ENCODE measurements around the gene MANSC1.

MANSC1 gene

GRCh38 chr12:12349711-12350665 lies at the start of gene MANSC1:
TSS of gene MANSC1 (minus strand) at chr12:12350242. CDS start at chr12:12343314, 6,928 bp downstream.
- DNase-seq (ENCODE audit: low spot score): peak; percentile 85

GRCh38 chr12:12399161-12399560 lies 49.1 kb upstream of the MANSC1 start:
- no peak for DNase-seq (ENCODE audit: low spot score)

DNA sequence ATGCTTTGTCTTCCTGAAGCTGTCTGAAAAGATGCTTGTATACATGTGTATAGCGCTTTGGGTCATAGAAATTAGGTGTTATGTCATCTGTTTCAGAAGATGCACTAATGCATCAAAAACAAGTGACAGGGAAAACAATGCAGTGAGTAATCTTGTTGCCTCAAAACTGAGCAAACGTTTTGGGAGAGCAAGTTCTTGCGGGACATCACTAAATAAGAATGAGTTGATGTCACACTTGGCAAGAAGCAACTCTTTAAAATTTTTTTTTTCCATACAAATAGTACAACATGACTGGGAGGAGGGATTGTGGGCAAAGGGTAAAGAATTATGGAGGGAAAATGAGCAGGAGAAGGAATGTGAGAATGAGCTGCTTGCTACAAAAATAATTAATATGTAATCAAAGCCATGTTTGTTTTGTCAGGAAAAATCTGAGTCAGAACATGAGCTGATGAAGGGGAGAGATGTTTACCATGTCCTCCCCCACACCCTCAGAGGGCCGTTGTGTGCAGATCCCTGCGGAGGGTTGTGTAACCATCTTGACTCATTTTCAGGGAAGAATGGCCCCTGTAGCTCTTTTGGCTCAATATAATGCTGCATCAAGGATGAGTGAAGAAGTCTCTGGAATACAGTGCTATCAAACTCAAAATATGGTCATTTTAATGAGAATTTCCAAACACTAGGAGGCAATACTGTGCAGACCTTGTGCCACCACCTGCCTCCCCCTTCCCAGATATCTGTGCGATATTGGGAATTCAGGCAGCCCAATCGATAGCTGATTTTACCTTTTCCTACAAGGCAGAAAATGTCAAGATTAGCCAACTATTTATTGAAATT lies 48.2 kb upstream of the MANSC1 start:
- DNase-seq (ENCODE audit: low spot score): no peak

DNA sequence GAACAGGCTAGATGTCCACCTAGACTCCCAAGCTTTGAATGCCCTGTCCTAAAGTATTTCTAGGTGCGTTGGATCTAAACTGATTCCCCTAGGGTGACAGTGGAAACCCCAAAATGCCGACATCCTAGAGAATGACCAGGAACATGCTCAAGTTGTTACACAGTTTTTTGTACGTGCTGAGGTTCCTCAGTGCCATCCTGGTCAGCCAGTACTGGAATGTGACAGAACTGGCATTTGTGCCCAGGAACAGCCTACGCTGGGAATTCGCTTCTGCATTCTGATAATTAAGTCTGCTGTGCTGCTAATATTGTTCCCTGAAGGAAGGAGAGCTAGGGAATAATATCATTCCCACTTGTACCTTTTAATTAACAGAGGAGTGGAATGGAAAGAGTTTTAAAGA lies 47.1 kb upstream of the MANSC1 start:
- DNase-seq (ENCODE audit: low spot score): no peak

DNA sequence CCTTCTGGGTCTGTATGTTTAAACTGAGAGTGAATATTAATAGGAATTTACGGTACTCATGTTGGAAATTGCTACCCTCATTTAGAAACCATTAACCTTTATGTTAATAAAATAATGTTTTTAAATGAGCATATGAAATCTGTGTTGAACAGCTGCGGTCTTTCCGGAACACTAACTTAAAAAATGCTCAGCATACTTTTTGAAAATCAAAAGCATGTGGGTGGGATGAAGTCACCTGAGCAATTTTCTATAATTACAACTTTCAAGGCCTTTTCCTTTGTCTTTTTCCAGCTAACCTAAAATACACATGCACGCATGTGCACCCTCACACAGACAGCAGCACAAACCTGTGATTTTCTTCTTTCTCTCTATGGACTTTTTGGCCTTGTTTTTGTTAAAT lies 46.7 kb upstream of the MANSC1 start:
- no peak for DNase-seq (ENCODE audit: low spot score)

- DNase-seq (ENCODE audit: low spot score): no peak
These were observed 43.1 kb upstream of the MANSC1 start for GRCh38 chr12:12393171-12393570.

DNA sequence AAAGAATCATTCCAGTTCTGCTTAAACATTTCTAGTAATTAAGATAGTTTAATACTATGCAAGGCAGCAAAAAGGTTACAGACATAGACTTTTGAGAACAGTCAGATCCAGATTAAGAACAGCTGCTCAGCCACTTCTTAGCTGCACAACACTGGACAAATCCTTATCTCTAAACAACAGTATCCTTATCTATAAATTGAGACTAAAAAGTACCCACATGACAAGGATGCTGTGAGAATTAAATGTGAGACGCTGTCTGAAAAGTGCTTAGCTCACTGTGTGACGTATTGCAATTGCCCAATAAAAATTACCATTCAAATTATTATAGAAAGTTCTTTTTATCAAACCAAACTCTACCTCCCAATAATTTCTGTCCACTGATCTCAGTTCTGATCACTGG lies 42.4 kb upstream of the MANSC1 start:
- DNase-seq (ENCODE audit: low spot score): no peak

DNA sequence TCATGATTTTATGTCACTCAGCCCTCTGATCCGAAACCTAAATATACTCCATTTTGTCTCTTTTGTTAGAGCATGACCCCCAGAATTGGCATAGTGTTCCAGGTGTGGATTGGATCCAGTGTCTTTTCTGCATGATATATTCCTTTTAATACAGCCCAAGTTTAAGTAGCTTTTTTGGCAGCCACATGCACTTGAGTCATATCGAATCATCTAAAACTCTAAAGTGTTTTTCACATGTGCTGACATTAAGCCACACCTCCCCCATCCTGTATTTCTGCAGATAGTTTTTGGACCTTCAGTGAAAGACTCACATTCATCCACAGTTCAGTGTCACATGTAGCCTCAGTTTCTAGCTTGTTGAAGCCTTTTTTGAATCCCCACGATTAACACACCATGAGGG lies 37.5 kb upstream of the MANSC1 start:
- no peak for DNase-seq (ENCODE audit: low spot score)

- DNase-seq (ENCODE audit: low spot score): no peak
These were observed 34.7 kb upstream of the MANSC1 start for GRCh38 chr12:12384571-12385340.

DNA sequence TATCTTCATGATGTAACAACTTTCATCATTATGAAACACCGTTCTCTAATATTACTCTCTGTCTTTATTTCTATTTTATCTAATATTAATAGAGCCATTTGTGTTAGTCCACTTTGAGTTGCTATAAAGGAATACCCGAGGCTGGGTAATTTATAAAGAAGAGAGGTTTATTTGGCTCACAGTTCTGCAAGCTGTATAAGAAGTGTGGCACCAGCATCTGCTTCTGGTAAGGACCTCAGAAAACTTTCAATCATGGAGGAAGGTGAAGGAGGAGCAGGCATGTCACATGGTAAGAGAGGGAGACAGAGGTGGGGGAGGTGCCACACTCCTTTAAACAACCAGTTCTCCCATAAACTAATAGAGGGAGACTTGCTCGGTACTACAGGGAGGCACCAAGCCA lies 31.9 kb upstream of the MANSC1 start:
- DNase-seq (ENCODE audit: low spot score): no peak

- no peak for DNase-seq (ENCODE audit: low spot score)
These were observed 31.0 kb upstream of the MANSC1 start for GRCh38 chr12:12380949-12381593.

DNA sequence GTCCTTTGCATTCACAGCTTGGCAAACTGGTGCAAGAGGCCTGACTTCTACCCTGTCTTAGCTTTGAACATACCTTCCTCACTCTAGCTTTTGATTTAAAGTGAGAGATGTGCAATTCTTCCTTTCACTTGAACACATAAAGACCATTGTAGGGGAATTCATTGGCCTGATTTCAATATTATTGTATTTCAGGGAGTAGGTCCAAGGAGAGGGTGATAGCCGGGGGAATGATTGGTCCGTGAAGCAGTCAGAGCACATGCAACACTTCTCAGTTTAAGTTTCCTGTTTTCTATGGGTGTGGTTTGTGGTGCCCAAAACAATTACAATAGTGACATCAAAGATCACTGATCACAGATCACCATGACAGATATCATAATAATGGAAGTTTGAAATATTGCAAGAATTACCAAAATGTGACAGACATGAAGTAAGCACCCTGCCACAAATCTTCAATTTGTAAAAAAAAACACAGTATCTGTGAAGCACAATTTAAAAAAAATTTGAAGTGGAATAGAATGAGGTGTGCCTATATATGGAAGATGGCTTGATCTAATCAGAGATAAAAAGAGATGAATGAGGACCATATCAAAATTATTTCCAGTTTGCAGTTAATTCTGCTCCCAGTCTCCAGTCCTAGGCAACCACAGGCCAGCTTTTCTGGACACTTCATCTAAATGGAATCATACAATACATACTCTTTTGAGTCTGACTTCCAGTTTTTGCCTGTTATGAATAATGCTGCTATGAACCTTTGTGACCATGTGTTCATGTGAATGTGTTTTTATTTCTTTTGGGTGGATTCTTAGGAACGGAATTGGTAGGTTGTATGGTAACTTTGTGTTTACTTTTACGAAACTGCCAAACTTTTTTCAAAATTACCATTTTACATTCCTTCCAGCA lies 30.0 kb upstream of the MANSC1 start:
- no peak for DNase-seq (ENCODE audit: low spot score)

GRCh38 chr12:12378616-12379015 lies 28.6 kb upstream of the MANSC1 start:
- no peak for DNase-seq (ENCODE audit: low spot score)

DNA sequence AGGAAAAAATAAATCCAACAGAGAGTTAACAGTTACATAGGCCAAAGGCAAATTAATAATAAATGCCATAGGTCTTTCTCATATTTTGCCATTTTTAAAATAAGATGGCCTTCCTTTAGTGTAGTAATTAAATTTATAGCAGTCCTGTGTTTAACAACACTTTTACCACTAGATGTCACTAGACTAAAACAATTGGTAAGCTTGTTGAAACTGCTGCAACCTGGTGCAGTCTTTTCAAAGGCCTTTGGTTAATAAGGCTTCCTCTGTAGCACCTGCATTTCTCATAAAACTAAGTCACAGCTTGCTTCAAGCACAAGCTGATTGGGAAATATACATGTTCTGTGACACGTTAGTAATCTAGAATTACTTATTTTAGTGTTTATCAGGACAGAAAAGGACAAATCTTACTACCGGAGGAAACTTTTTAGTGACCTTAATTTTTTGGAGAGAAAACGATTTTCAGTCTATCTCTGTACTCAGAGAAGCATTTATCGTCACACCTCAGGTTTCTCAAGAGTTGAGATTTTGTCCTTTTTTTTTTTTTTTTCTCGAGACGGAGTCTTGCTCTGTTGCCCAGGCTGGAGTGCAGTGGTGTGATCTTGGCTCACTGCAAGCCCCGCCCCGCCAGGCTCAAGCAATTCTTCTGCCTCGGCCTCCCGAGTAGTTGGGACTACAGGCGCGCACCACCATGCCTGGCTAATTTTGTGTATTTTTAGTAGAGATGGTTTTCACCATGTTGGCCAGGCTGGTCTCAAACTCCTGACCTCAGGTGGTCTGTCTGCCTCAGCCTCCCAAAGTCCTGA lies 26.8 kb upstream of the MANSC1 start:
- no peak for DNase-seq (ENCODE audit: low spot score)

DNA sequence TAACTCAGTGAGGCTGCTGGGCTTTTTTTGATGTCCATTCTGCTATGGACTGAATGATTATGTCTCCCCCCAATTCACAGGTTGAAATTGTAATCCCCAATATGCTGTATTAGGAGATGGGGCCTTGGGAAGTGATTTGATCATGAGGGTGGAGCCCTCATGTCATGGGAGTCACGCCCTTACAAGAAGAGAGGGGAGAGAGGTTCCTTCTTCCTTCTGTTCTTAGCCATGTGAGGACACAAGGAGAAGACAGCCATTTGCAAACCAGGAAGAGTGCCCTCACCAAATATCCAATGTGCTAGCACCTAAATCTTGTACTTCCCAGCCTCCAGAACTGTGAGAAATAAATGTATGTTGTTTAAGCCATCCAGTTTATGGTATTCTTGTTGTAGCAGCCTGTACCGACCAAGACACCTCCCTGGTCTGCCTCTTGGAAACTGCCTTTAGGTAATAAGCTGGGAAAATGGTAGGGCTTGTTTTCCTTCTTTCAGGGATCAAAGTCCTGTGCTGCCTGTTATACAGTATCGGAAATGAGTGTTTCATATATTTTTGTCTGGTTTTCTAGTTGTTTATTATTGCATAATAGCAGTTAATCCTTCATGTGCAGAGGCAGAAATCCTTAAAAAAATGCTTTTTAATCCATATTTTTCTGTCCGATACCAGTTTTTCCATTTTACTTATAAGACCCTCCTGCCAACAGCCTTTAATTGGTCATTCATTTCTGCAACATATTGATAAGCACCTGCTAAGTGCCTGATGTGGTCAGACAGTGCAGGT lies 23.1 kb upstream of the MANSC1 start:
- DNase-seq (ENCODE audit: low spot score): no peak

DNA sequence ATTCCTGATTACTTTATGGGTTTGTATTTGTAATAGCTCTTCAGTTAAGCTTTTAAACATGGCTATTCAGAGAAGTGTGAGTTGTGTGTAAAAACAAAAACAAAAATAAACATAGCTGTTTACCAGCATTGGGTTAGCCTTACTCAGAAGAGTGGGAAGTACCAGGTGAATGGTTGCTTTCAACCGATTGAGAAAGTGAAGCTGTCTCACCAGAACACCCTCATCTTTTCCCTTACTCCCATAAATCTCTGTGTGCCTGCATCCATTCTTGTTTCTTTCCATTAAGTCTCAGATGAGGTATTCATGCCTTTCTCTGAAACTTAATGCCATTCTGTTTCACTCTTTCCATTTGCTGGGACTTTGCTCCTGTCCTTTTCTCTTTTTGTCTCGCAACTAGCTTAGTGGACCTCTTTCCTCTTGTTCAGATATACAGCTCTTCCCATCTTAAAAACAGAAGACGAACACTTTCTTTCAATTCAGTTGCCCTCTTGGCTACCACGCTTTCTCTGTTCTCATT lies 17.5 kb upstream of the MANSC1 start:
- no peak for DNase-seq (ENCODE audit: low spot score)

GRCh38 chr12:12366701-12367481 lies 16.8 kb upstream of the MANSC1 start:
- no peak for DNase-seq (ENCODE audit: low spot score)

DNA sequence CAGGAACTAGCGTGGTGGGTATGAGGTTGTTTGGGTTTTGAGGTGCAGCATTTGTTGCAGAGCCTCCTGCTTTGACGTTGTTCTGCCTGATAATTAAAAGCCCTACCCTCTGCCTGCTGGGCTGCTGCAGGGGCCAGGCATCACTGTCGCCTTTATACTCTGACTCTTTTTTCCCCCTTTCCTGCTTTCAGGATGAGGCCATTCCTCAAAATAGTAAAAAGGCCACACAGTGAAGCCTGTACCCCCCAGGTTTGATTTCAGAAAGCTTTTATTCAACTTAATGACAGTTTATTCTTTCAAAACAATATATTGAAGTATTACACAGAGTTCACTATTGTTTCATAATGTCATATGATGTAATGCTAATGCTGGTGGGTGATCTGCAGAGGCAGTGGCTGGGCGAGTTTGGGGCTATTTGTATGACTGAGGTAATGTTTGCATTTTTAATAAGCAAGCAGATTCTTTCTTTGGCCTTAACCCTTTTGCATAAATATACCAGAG lies 15.9 kb upstream of the MANSC1 start:
- no peak for DNase-seq (ENCODE audit: low spot score)
